ENCODE measurements around the gene IQCH. TPM values are rescaled to one million over a fixed set of nuclear protein-coding genes. Genes with fewer than 3 reads are reported as not detected.
"Not testable (repeated sequence)": the region's sequence is repeated elsewhere in the genome, so short reads cannot be mapped to it uniquely, and the experiment has no call there.

Gene IQCH
- total and polyA plus RNA-seq, 4 donors: 1.2 to 3.4 (median 2.0) TPM; not detected in 1

- WGBS, 2 donors: 93 to 96% methylated on average over 4 of the region's 4 CpGs
Measured at GRCh38 chr15:67241132-67241855, 13.3 kb upstream of the IQCH start.

GRCh38 chr15:67242708-67243111 is 11.9 kb upstream of the IQCH start:
- no peak for ATAC-seq (ENCODE audit: low FRiP score)
- Histone ChIP-seq H3K4me1 (ENCODE audit: control insufficient read depth in 1 of 2, insufficient read depth in 2 of 2, low read length in 2 of 2) (peaks cover 0 to 4% of the 10 kb centered on the region in 2 donors), H3K9me3 (ENCODE audit: control insufficient read depth, low read length) (no peaks in the 10 kb centered on the region), H3K27me3 (ENCODE audit: control insufficient read depth in 1 of 2, insufficient read depth in 2 of 2, low read length in 1 of 2) (no peaks in the 10 kb centered on the region), H3K4me3 (ENCODE audit: low read length in 2 of 2) (no peak overlapping the region), H3K36me3 (ENCODE audit: control insufficient read depth in 1 of 2, insufficient read depth in 2 of 2, low read length in 1 of 2) (no peaks in the 10 kb centered on the region), H3K27ac (ENCODE audit: low read depth in 1 of 2, low read length in 2 of 2) (no peak overlapping the region)
- intact Hi-C loops (cut with DNase I): no loop called here
- WGBS, 2 donors: 79 to 85% methylated on average over 3 of the region's 3 CpGs
- no peak for DNase-seq

More at GRCh38 chr15:67241132-67241855, 13.3 kb upstream of the IQCH start:
- Histone ChIP-seq H3K4me1 (ENCODE audit: control insufficient read depth in 1 of 2, insufficient read depth in 2 of 2, low read length in 2 of 2) (peaks cover 0 to 4% of the 10 kb centered on the region in 2 donors), H3K36me3 (ENCODE audit: control insufficient read depth in 1 of 2, insufficient read depth in 2 of 2, low read length in 1 of 2) (no peaks in the 10 kb centered on the region), H3K27ac (ENCODE audit: low read depth in 1 of 2, low read length in 2 of 2) (no peak overlapping the region), H3K9me3 (ENCODE audit: control insufficient read depth, low read length) (no peaks in the 10 kb centered on the region), H3K4me3 (ENCODE audit: low read length in 2 of 2) (no peak overlapping the region), H3K27me3 (ENCODE audit: control insufficient read depth in 1 of 2, insufficient read depth in 2 of 2, low read length in 1 of 2) (no peaks in the 10 kb centered on the region)
- intact Hi-C loops (cut with DNase I): no loop called here
- no peak for DNase-seq
- no peak for ATAC-seq (ENCODE audit: low FRiP score)

GRCh38 chr15:67244971-67245478 is 9.6 kb upstream of the IQCH start:
- no peak overlapping the region for H3K27ac ChIP-seq (ENCODE audit: low read depth in 1 of 2, low read length in 2 of 2)
- ATAC-seq (ENCODE audit: low FRiP score): no peak
- intact Hi-C loops (cut with DNase I): no loop called here
- H3K9me3 ChIP-seq (ENCODE audit: control insufficient read depth, low read length): no peaks in the 10 kb centered on the region
- H3K27me3 ChIP-seq (ENCODE audit: control insufficient read depth in 1 of 2, insufficient read depth in 2 of 2, low read length in 1 of 2): no peaks in the 10 kb centered on the region
- H3K4me3 ChIP-seq (ENCODE audit: low read length in 2 of 2): no peak overlapping the region
- peaks cover 0 to 4% of the 10 kb centered on the region in 2 donors for H3K4me1 ChIP-seq (ENCODE audit: control insufficient read depth in 1 of 2, insufficient read depth in 2 of 2, low read length in 2 of 2)
- no peak for DNase-seq
- no peaks in the 10 kb centered on the region for H3K36me3 ChIP-seq (ENCODE audit: control insufficient read depth in 1 of 2, insufficient read depth in 2 of 2, low read length in 1 of 2)
- WGBS, 2 donors: 84 to 90% methylated on average over 3 of the region's 3 CpGs

GRCh38 chr15:67246606-67247005 is 8.0 kb upstream of the IQCH start:
- intact Hi-C loops (cut with DNase I); H3K36me3 ChIP-seq (ENCODE audit: control insufficient read depth in 1 of 2, insufficient read depth in 2 of 2, low read length in 1 of 2); ATAC-seq (ENCODE audit: low FRiP score); H3K27ac ChIP-seq (ENCODE audit: low read depth in 1 of 2, low read length in 2 of 2); H3K4me3 ChIP-seq (ENCODE audit: low read length in 2 of 2); H3K27me3 ChIP-seq (ENCODE audit: control insufficient read depth in 1 of 2, insufficient read depth in 2 of 2, low read length in 1 of 2); H3K9me3 ChIP-seq (ENCODE audit: control insufficient read depth, low read length); DNase-seq; H3K4me1 ChIP-seq (ENCODE audit: control insufficient read depth in 1 of 2, insufficient read depth in 2 of 2, low read length in 2 of 2): not testable (repeated sequence)
- 95 to 97% methylated on average over 5 of the region's 5 CpGs for WGBS, 2 donors

- ATAC-seq (ENCODE audit: low FRiP score) (no peak), DNase-seq (no peak)
- Histone ChIP-seq H3K4me1 (ENCODE audit: control insufficient read depth in 1 of 2, insufficient read depth in 2 of 2, low read length in 2 of 2) (no peaks in the 10 kb centered on the region), H3K4me3 (ENCODE audit: low read length in 2 of 2) (no peak overlapping the region), H3K27me3 (ENCODE audit: control insufficient read depth in 1 of 2, insufficient read depth in 2 of 2, low read length in 1 of 2) (no peaks in the 10 kb centered on the region), H3K36me3 (ENCODE audit: control insufficient read depth in 1 of 2, insufficient read depth in 2 of 2, low read length in 1 of 2) (no peaks in the 10 kb centered on the region), H3K9me3 (ENCODE audit: control insufficient read depth, low read length) (no peaks in the 10 kb centered on the region), H3K27ac (ENCODE audit: low read depth in 1 of 2, low read length in 2 of 2) (no peak overlapping the region)
- intact Hi-C loops (cut with DNase I): no loop called here
Measured at GRCh38 chr15:67248011-67248505, 6.5 kb upstream of the IQCH start.

GRCh38 chr15:67249830-67250229 is 4.8 kb upstream of the IQCH start:
- no peak for DNase-seq
- no peaks in the 10 kb centered on the region for H3K27me3 ChIP-seq (ENCODE audit: control insufficient read depth in 1 of 2, insufficient read depth in 2 of 2, low read length in 1 of 2)
- no peaks in the 10 kb centered on the region for H3K4me1 ChIP-seq (ENCODE audit: control insufficient read depth in 1 of 2, insufficient read depth in 2 of 2, low read length in 2 of 2)
- no peak overlapping the region for H3K27ac ChIP-seq (ENCODE audit: low read depth in 1 of 2, low read length in 2 of 2)
- intact Hi-C loops (cut with DNase I): loop anchor here (5.0 to 10.0 kb wide), 4 partner anchors 63 to 303 kb away; partner anchors contain the start of gene SMAD3 (in 1 of the 2)
- H3K4me3 ChIP-seq (ENCODE audit: low read length in 2 of 2): no peak overlapping the region
- ATAC-seq (ENCODE audit: low FRiP score): no peak
- no peaks in the 10 kb centered on the region for H3K9me3 ChIP-seq (ENCODE audit: control insufficient read depth, low read length)
- H3K36me3 ChIP-seq (ENCODE audit: control insufficient read depth in 1 of 2, insufficient read depth in 2 of 2, low read length in 1 of 2): no peaks in the 10 kb centered on the region

- WGBS, 2 donors: 92 to 93% methylated on average over 5 of the region's 5 CpGs
- no peaks in the 10 kb centered on the region for H3K4me1 ChIP-seq (ENCODE audit: control insufficient read depth in 1 of 2, insufficient read depth in 2 of 2, low read length in 2 of 2)
Measured at GRCh38 chr15:67251318-67251717, 3.3 kb upstream of the IQCH start.

GRCh38 chr15:67253101-67253500 is 1.5 kb upstream of the IQCH start:
- ATAC-seq (ENCODE audit: low FRiP score): no peak
- H3K27me3 ChIP-seq (ENCODE audit: control insufficient read depth in 1 of 2, insufficient read depth in 2 of 2, low read length in 1 of 2): no peaks in the 10 kb centered on the region
- no peaks in the 10 kb centered on the region for H3K9me3 ChIP-seq (ENCODE audit: control insufficient read depth, low read length)
- H3K4me3 ChIP-seq (ENCODE audit: low read length in 2 of 2): no peak overlapping the region
- WGBS, 2 donors: 91 to 92% methylated on average over 9 to 12 of the region's 12 CpGs
- DNase-seq: no peak
- no peaks in the 10 kb centered on the region for H3K4me1 ChIP-seq (ENCODE audit: control insufficient read depth in 1 of 2, insufficient read depth in 2 of 2, low read length in 2 of 2)
- intact Hi-C loops (cut with DNase I): loop anchor here (5.0 to 10.0 kb wide), 4 partner anchors 66 to 306 kb away; partner anchors contain the start of gene SMAD3 (in 1 of the 2)
- H3K36me3 ChIP-seq (ENCODE audit: control insufficient read depth in 1 of 2, insufficient read depth in 2 of 2, low read length in 1 of 2): no peaks in the 10 kb centered on the region
- no peak overlapping the region for H3K27ac ChIP-seq (ENCODE audit: low read depth in 1 of 2, low read length in 2 of 2)

More at GRCh38 chr15:67251318-67251717, 3.3 kb upstream of the IQCH start:
- H3K27me3 ChIP-seq (ENCODE audit: control insufficient read depth in 1 of 2, insufficient read depth in 2 of 2, low read length in 1 of 2): no peaks in the 10 kb centered on the region
- intact Hi-C loops (cut with DNase I): loop anchor here (5.0 to 10.0 kb wide), 4 partner anchors 64 to 304 kb away; partner anchors contain the start of gene SMAD3 (in 1 of the 2)
- no peak for ATAC-seq (ENCODE audit: low FRiP score)
- no peaks in the 10 kb centered on the region for H3K9me3 ChIP-seq (ENCODE audit: control insufficient read depth, low read length)
- no peaks in the 10 kb centered on the region for H3K36me3 ChIP-seq (ENCODE audit: control insufficient read depth in 1 of 2, insufficient read depth in 2 of 2, low read length in 1 of 2)
- DNase-seq: no peak
- no peak overlapping the region for H3K4me3 ChIP-seq (ENCODE audit: low read length in 2 of 2)
- H3K27ac ChIP-seq (ENCODE audit: low read depth in 1 of 2, low read length in 2 of 2): no peak overlapping the region
